AG09319 (cell line): ENCODE results near the gene FER.
"Not testable (repeated sequence)": the region's sequence is repeated elsewhere in the genome, so short reads cannot be mapped to it uniquely, and the experiment has no call there.

ENCODE experiments used
- DNase-seq: peaks from one replicate; pipeline ENCODE4 v3.0.0-alpha.2; 2010; ENCODE audit warnings: low read depth; ENCODE audit errors: extremely low read depth
- TF ChIP-seq, protein P1 (sequence below): IDR thresholded peaks from 2 replicates; pipeline ENCODE4 v1.5.1; 2011; ENCODE audit warnings: low read depth, mild to moderate bottlenecking, inconsistent platforms, low read length, moderate library complexity

Gene FER

DNA sequence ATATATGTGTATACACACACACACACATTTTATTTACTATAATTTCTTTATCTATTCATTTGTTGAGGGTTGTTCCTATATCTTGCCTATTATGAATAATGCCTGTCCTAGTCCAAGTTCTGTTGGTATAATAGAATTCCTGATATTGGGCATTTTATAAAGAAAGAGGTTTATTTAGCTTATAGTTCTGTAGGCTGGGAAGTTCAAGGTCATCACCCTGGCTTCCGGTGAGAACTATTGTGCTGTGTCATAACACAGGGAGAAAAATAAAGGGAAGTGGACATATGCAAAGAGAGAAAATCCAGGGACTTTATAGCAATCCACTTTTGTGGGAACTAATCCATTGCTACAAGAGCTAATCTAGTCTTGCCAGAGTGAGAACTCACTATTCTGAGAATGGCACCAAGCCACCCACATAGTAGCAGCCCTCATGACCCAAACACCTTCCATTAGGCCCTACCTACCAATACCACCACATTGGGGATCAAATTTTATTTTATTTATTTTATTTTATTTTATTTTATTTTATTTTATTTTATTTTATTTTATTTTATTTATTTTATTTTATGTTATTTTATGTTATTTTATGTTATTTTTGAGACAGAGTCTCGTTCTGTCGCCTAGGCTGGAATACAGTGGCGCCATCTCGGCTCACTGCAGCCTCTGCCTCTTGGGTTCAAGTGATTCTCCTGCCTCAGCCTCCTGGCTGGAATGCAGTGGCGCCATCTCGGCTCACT lies 74.7 kb downstream of the FER start:
- no peak for DNase-seq
- TF ChIP-seq, protein P1, sequence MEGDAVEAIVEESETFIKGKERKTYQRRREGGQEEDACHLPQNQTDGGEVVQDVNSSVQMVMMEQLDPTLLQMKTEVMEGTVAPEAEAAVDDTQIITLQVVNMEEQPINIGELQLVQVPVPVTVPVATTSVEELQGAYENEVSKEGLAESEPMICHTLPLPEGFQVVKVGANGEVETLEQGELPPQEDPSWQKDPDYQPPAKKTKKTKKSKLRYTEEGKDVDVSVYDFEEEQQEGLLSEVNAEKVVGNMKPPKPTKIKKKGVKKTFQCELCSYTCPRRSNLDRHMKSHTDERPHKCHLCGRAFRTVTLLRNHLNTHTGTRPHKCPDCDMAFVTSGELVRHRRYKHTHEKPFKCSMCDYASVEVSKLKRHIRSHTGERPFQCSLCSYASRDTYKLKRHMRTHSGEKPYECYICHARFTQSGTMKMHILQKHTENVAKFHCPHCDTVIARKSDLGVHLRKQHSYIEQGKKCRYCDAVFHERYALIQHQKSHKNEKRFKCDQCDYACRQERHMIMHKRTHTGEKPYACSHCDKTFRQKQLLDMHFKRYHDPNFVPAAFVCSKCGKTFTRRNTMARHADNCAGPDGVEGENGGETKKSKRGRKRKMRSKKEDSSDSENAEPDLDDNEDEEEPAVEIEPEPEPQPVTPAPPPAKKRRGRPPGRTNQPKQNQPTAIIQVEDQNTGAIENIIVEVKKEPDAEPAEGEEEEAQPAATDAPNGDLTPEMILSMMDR, result no peak

GRCh38 chr5:108827131-108827530 lies 79.4 kb downstream of the FER start:
- no peak for DNase-seq
- TF ChIP-seq, protein P1, result no peak

DNA sequence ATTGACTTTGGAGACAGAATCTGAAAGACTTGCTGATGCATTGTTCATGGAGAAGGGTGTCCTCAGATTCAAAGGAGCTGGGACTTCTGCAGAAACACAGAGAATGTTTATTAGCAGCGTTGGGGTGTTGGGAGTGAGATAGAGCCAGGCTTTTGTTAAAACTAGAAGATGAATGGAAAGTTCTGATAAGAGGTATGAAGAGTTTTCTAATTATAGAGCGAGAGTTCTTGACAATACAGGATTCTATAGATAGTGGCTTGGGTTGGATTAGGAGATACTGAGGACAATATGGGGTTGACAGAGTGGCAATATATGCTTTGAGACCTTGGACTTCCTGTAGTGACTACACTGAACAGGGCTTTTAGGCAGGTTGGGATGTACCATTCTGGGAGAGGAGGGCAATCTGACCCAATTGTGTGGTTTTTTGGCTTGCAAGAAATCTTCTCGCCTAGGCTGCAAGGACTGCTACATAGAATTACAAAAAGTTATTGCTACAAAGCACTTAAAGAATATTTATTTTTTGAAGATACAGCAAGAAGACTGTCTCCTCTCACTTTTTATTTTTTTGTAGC lies 83.1 kb downstream of the FER start:
- TF ChIP-seq, protein P1, result no peak
- no peak for DNase-seq

DNA sequence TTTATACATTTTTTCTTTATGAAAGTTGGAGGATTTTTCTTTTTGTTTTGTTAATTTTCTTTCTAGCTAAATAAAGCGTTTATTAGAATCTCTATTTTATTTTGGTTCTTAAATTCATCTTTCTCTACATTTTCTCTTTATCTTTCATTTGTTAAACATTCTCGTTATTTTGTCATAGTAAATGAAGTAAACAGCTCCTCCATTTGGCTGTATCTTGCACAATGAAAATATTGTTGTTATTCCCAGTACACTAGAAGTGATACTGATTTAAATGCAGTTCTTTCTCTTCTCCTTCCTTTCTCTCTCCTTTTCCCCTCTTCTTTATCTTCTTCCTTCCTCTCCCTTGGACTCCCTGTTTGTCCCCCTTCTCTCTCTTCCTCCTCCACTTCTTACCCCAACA lies 88.8 kb downstream of the FER start:
- TF ChIP-seq, protein P1, result no peak
- DNase-seq, result no peak

GRCh38 chr5:108842260-108842941 lies 94.7 kb downstream of the FER start:
- not testable (repeated sequence) for DNase-seq

DNA sequence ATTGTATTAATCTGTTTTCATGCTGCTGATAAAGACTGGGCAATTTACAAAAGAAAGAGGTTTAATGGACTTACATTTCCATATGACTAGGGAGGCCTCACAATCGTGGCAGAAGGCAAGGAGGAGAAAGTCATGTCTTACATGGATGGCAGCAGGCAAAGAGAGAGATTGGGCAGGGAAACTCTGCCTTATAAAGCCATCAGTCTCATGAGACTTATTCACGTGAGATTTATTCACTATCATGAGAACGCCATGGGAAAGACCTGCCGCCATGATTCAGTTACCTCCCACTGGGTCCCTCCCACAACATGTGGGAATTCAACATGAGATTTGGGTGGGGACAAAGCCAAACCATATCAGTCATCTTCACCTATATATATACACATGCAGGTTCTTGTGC lies 103.4 kb downstream of the FER start:
- DNase-seq, result not testable (repeated sequence)

- TF ChIP-seq, protein P1, result no peak
- no peak for DNase-seq
Observed at GRCh38 chr5:108857905-108858304, 110.2 kb downstream of the FER start.

GRCh38 chr5:108858959-108859358 lies 111.3 kb downstream of the FER start:
- no peak for DNase-seq
- TF ChIP-seq, protein P1, result no peak
